HTR-8/SVneo (cell line): ENCODE results near the gene CACNG7.
A peak's percentile ranks its signal among the peaks of the same experiment; 100 is the strongest.
"Not testable (repeated sequence)": the region's sequence is repeated elsewhere in the genome, so short reads cannot be mapped to it uniquely, and the experiment has no call there.

Source experiments
- DNase-seq: peaks from one replicate; pipeline ENCODE4 v3.0.0; 2011; ENCODE audit warnings: low spot score, mixed read lengths; ENCODE audit not compliant: insufficient read length
- FAIRE-seq: peaks from 2 replicates; lab custom pipeline; 2011; peaks lifted over from hg19 to GRCh38; lab: Jason Lieb, UNC

Gene CACNG7

DNA sequence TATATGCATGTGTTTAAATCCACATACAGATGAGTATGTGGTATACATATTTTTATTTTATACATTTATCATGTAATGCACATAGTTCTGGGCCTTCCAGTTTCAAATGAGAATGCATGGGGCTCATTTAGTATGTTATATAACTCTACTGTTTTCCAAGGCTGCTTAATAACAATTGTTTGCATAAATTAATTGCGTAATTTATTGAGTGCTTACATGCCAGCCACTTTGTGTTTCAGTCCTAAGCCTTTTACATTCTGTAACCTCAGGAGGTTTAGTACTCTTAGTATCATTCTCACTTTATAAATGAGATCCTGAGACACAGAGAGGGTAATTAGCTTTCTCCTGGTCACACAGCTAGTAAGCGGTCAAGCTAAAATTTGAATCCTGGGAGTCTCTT lies 36.9 kb downstream of the CACNG7 start:
- DNase-seq: no peak
- no peak for FAIRE-seq

DNA sequence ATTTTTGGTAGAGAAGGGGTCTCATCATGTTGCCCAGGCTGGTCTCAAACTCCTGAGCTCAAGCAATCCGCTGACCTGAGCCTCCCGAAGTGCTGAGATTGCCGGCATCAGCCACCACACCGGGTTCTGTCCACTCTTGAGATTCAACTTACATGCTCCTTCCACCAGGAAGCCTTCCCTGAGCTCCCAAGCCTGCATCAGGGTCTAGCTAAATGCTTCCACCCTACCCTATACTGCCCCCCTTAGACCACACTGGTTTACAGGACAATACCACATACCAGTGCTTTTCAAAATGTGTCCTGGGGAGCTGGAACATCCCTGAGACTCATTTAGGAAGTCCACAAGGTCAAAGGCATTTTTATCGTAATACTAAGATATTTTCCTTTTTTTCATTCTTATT lies 38.5 kb downstream of the CACNG7 start:
- FAIRE-seq (peak; percentile 26), DNase-seq (no peak)

DNA sequence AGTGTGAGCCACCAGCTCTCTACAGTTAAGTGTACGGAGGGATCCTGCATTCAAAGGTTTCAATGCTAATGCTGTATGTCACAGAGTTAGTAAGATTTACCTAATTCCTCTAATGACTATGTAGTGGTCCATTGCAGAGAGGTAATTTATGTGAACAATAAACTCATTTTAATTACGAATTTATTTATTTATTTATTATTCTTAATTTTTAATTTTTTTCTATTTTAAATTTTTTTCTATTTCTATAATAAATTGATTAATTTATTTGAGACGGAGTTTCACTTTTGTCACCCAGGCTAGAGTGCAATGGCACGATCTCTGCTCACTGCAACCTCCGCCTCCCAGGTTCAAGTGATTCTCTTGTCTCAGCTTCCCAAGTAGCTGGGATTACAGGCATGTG lies 39.5 kb downstream of the CACNG7 start:
- not testable (repeated sequence) for DNase-seq, FAIRE-seq

DNA sequence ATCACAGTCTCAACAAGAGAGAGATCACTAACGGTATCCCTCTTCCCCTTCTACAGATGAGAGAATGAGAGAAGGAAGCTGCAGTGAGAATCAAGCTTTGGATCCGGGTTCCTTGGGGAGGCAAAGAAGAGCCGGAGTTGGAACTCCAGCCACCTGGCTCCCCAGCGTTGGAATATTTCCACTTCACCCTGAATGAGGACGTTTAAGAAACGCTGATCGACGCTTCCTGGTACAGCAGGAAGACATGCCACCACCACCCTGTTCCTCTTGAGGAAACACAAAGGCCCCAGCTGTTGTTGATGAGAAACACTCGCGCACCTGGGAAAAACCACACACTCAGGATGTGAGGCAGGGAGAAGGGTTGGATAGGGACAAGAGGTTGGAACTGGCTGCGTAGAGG lies 42.4 kb downstream of the CACNG7 start:
- FAIRE-seq (no peak), DNase-seq (no peak)

DNA sequence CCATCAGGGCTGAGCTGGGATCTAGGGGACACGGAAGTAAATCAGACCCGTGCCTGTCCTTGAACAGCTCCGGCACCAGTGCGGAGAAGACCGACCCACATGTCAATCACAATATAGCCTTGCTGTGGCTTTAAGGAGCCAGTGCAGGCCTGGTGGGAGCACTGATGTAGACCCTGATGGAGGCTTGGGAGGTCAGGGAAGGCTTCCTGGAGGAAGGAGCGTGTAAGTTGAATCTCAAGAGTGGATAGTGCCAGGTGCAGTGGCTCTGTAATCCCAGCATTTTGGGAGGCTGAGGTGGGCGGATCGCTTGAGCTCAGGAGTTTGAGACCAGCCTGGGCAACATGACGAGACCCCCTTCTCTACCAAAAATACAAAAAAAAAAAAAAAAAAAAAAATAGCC lies 42.9 kb downstream of the CACNG7 start:
- FAIRE-seq (no peak), DNase-seq (no peak)

DNA sequence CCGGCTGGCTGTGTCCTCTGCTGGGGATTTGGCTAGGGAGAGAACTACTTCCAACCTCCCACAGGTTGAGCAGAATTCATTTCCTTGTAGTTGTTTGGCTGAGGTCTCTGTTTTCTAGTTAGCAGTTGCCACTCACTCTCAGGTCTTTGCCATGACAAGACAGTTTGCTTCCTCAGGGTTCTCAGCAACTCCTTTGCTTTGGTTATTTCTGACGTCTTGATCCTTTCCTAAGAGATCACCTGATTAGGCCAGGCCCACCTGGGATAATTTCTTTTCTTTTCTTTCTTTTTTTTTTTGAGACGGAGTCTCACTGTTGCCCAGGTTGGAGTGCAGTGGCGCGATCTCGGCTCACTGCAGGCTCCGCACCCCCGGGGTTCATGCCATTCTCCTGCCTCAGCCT lies 44.3 kb downstream of the CACNG7 start:
- DNase-seq: no peak
- FAIRE-seq: no peak

DNA sequence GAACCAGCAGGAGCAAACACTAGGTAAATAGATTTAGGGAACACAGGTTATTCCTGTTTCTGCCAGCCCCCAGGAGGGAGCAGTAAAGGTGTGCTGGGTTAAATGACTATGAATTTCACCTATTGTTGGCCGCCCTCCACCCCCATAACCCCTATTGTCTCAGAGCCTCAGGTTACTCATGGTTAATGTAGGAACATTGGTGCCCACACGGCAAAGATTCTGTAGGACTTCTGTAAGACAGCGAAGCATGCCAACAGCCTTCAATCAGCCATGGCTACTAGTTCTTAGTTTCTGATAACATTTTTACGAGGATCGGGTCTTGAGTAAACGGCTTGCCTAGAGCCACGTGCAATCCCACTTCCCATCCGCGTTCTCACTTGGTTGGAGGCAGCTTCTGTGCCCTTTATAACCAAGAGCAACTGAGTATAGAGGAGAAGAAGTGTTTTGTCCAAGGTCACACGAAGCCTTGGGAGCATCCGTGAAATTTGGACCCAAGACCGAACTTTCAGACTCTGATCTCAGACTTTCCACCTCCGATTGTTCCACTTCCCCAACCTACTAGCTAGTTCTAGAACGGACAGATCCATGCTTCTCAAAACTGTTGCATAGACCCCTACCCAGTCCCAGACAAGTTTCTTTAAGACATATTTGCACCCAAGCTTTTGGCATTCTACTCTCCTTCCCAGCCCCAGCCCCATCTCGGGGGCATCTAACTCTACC lies 48.5 kb downstream of the CACNG7 start:
- no peak for FAIRE-seq
- no peak for DNase-seq

DNA sequence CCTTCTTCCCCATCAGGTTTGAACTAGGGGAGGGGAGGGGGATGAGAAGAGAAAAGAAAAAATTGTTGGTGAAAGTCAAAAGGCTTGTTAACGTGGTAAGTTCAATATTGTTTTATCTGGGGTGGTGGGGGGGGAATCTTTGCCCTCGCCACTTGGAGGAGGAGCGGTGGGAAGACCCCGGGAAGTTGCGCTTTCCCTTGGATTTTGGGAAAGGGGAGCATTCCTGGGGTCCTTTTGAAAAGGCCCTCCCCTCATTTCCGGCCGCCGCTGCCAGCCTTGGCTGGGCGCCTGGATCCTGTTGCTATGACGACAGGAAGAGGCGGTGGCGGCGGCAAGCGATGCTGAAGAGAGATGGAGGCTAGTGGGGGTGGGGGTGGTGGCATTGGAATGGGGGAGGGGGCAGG lies 49.1 kb downstream of the CACNG7 start:
- no peak for FAIRE-seq
- no peak for DNase-seq

DNA sequence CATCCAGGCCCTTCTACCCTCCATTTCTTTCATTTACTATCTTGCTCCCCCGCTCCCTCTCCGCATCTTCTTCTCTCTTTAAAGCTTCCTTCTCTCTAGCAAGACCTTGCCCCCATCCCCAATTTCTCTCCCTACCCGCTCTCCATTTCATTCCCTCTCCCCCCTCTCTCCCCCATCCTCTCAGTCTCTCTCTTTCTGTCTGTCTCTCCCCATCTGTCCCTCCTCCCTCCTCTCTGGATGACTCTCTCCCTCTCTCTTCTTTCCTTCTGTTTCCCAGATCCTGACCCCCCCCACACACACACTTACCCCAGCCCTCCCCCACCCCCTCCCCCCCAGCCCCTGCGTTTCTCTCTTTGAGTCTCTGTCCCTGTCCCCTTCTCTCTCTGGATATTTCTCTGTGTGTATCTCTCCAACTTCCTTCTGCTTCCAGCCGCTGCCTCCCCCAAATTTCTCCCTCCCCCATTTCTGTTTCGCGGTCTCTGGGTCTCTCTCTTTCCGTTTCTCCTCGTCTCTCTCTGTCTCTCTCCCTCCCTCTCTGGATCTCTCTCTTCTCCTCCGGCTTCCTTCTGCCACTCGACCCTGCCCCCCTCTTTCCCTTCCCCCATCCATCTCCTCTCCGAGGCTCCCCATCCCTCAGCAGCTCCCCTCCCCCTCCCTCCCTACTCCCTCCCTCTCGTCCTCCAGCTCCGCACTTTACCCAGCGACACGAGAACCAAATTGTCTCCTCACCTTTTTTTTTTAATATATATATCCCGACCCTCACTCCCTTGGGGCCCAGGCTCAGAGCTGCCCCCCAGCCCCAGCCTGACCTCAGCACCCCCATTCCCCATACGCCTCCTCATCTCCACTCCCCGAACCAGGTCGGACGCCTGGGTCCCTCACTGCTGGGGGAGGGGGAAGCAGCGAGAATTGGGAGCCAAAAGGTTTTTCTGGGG lies 50.0 kb downstream of the CACNG7 start:
- DNase-seq (no peak), FAIRE-seq (no peak)

DNA sequence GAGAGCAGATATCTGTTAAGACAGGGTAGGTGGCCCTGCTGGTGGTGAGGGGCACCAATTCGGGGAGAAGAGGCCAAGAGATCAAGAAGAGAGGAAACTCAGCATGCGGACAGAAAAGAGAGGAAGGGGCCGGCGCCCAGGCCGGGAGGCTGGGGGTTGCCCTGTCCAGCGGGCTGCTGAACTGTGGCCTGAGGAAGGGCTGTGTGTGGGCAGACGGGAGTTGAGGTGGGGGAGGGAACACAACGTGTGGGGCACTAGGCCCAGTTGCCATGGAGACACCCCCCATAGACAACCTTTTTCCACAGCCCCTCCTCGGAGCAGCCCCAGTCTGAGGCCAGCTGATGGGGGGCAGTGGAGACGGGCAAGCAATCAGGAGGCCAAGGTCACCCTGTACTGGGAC lies 51.1 kb downstream of the CACNG7 start:
- DNase-seq: no peak
- FAIRE-seq: no peak

DNA sequence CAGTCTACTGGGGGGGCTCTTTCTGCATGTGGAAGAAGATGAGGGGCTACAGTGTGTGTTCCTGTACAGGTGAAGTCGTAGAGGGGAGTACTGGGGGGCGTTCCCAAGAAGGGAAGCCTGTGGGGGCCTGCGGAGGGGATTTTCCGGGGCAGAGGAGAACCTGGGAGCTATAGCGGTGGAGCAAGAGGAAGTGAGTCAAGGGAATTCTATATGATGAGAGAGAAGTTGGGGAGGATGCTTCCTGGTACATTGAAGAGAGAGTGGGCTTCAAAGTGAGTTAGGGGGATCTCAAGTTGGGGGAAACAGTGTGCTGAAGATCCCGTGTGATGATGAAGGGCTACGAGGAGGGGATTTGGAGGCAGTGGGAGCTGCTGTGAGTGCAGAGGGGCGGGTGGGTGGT lies 51.8 kb downstream of the CACNG7 start:
- no peak for DNase-seq
- no peak for FAIRE-seq

DNA sequence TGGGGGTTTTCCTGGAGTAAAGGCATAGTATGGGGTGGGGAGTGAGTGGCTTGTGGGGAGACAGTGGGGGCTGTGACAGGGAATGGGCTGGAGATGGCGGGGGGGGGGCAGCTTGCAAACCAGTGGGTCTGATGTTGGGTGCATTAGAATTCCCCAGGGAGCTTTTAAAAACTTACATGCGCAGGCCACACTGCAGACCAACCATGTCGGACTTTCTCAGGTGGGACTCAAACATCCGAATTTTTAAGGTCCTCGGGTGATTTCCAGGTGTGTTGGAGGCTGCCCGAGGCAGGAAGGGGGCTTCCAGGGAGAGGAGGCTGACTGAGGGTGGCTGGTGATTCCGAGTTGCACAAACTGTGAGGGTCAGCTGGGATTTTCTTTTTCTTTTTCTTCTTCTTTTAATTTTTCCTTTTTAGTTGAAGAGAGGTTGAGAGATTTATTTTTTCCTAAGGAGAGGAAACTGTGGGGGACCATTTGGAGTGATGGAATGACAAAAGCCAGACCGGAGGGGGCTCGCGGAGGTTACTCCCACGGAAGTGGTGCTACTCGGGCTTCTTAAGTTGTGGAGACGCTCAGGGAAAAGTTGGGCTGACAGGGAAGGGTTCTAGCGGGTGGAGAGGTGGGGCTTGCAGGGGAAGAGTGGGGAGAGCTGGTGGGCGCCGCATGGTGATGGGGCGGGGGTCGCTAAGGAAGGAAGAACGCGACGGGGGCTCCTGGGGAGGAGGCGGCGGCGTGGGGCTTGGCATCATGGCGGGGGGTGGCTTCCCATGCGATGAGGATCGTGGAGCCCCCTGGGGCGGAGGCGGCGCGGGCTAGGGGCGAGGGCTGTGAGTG lies 52.7 kb downstream of the CACNG7 start:
- peak; percentile 85 for DNase-seq
- no peak for FAIRE-seq

DNA sequence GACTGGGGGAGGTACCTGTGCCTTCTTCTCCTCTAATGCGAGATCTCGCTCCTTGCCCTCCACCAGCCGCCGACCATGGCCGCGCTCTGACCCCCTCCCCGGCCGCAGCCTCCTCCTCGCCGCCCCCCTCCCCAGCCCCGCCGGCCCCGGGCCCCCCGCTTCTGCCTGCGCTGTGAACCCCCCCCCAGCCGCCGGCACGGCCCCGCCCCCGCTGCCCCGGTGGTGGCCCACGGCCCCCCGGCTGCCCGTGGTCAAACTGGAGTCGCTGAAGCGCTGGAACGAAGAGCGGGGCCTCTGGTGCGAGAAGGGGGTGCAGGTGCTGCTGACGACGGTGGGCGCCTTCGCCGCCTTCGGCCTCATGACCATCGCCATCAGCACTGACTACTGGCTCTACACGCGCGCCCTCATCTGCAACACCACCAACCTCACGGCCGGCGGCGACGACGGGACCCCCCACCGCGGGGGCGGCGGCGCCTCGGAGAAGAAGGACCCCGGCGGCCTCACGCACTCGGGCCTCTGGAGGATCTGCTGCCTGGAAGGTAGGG lies 53.9 kb downstream of the CACNG7 start, which contains the start of gene CACNG8:
Gene CACNG8 (plus strand): TSS at position 51 of the 545 bp plus-strand sequence.
- FAIRE-seq (no peak), DNase-seq (no peak)

DNA sequence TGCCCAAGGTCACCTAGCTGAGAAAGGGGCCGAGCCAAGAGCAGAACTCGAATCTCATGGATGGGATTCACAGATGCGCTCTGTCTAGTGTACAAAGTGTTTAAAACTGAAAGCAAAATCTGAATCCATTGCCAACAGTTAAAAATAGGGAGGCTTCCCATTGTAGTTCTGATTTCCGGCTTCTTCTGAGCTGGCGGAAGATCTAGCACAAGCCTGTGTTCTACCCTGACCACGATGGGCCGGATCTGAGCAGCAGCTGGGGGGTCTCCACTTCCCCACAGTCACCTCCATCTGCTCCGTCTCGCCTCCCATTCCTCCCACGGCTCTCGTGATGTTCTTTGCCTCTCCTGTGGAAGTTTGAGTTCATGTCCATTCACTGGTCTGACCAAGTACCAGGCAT lies 56.0 kb downstream of the CACNG7 start:
- FAIRE-seq: no peak
- no peak for DNase-seq

DNA sequence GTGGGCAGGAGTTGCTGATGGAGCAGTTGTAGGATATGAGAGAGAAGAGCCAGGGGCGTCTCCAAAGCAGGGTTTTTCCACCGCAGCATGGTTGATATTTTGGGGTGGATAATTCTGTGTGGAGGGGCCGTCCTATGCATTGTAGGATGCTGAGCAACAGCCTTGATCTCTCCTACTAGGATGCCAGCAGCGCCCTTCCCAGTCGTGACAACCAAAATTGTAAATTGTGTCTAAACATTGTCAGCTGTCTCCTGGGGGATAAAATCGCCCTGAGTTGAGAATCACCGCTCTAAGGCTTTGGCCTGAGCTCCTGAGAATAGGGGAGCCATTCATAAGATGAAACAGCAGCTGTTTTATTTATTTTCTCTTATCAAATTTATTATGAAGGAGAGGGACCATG lies 57.9 kb downstream of the CACNG7 start:
- DNase-seq: no peak
- FAIRE-seq: no peak

DNA sequence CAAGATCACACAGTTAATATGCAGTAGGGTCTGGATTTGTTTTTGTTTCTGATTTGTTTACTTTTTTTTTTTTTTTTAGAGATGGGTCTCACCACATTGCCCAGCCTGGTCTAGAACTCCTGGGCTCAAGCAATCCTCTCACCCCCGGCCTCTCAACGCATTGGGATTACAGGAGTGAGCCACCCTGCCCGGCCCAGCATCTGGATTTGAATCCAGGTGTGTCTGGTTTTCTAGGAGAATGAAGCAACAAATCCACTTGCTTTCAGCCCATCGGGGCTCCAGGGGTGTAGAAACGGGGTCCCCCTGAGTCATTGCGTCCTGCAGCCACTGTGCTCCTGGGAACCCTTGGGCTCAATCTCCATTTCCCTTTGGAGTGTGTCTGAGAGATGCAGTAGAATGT lies 60.3 kb downstream of the CACNG7 start:
- DNase-seq: no peak
- no peak for FAIRE-seq

DNA sequence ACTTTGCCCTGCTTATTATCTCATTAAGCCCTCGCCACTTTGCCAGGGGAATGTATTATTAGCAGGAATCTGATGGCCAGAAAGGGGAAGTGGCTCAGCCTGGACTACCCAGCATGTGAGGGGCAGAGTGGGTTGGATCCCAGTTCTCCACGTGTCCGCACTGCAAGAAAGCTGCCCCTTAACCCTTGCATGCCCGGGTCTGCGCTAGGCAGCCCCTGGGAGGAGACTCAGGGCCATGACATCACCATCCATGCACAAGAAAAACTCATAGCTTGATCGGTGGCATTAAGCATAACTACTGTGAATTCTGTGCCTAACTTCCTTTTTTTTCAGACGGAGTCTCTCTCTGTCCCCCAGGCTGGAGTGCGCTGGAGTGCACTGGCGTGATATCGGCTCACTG lies 62.6 kb downstream of the CACNG7 start:
- FAIRE-seq (no peak), DNase-seq (no peak)

DNA sequence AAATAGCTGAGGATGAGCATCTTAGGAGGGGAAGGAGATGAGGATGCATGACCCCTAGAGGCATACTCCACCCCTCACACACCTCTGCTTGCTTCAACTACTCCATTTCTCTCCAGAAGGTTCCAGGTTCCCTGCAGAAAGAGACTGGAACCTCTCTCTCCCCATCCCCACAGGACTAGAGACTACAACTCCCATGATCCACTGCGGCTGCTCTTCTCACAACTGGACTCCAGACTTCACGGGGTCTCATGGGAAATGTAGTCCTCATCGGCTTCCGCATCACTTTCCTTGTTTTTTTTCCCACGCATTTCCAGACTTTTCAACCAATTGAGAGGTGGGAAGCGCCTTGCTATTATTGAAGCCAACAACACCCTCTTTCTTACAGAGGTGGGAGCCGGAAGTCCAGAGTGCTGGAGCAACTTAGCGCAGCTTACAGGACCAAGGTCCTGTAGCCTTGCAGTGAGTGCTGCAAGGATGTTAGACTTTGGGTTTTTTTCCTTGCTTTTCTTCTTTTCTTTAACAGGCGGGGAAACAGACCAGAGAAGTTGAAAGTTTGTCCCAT lies 68.4 kb downstream of the CACNG7 start:
- DNase-seq (peak; percentile 77), FAIRE-seq (peak; percentile 71)

DNA sequence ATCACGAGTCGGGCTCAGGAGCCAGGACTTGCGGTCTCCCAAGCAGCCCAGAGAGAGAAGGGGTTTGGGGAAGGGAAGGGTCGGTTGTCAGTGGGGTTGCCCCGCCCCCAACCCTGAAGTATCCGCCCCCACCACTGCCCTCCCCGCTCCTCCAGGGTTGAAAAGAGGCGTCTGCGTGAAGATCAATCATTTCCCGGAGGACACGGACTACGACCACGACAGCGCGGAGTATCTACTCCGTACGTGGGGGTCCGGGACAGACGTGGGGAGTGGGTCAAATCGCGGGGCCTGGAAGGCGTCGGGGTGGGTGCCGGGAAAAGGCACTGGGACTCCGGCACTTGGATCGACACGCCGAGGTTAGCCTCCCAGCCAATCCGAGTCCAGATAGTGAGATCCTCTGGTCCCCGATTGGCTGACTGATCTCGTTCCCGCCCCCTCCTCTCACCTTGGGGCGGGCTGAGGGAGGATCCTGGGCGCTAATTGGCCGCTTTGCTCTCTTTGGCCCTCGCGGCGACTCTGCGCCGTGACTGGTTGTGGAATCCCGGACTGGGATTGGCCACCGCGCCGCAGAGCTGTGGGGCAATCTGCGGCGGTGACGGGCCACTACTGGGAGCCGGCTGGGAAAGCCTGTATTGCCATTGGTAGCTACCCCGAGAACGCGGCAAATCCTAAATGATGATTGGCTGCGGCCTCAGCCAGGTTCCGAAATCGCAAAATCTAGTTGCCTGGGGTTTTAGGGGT lies 69.1 kb downstream of the CACNG7 start:
- FAIRE-seq: peak; percentile 98
- DNase-seq: peak; percentile 97
